Middle frontal gyrus (tissue), 1 donor: ENCODE data around the gene FGF22.
"Not testable (repeated sequence)": the region's sequence is repeated elsewhere in the genome, so short reads cannot be mapped to it uniquely, and the experiment has no call there.

Experiments
- DNase-seq: peaks from one replicate; pipeline ENCODE4 v3.0.0-alpha.2; 2015; ENCODE audit warnings: low spot score; ENCODE audit errors: extremely low spot score

Gene FGF22

DNA sequence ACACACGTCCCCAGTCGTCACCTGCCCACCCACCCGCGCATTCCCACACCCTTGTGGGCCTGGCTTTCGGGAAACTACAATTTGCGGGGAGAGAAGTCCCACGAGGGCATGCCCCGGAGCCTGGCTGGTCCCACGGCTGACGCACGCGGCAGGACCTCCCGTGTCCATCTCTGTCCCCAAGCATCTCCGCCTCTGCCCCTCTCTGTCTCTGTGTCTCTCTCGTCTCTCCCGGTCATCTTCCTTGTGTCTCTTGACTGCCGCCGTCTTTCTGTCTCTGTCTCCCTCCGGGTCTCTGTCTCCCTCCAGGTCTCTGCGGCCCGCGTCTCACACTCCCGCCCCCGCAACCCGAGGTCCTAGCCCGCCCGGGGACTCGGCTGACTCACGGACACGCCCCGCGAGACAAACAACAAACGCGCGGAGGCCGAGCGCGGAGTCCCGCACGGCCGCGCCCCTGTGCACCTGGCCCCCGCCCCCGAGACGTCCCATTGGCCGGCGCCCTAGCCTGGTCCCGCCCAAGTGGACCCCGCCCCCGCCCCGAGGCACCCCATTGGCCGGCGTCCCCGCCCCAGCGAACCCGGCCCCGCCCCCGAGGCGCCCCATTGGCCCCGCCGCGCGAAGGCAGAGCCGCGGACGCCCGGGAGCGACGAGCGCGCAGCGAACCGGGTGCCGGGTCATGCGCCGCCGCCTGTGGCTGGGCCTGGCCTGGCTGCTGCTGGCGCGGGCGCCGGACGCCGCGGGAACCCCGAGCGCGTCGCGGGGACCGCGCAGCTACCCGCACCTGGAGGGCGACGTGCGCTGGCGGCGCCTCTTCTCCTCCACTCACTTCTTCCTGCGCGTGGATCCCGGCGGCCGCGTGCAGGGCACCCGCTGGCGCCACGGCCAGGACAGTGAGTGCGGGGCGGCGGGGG lies at the start of gene FGF22:
Gene FGF22 (plus strand): TSS at position 627 of the 908 bp plus-strand sequence. CDS start 47 bp downstream, at position 674.
- peak; percentile 76 for DNase-seq

DNA sequence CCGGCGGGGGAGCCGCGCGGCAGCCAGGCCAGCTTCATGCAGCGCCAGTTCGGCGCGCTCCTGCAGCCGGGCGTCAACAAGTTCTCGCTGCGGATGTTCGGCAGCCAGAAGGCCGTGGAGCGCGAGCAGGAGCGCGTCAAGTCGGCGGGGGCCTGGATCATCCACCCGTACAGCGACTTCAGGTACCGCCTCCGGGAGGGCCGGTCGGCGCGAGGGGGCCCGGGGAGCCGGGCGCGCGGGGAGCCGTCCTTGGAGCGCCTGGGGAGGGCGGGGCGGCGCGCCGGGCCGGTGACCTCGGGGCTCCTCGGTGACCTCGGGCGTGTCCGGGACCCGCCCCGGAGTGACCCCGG lies 49.3 kb upstream of the FGF22 start:
- DNase-seq: no peak

DNA sequence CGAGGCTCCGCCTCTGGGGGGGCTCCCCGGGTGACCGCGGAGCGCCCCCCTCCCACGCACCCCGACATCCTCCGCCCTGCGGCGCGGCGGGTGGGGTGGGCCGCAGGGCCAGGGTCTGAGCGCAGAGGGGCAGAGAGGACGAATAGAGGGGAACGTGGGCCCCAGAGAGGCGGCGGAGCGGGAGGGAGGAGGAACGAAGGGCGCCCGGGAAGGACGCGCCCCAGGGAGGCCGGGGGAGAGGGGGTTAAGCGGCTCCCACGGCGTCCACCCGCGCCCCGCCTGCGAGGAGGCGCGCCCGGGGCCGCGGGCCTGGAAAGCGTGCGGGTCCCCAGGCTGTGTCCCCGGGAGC lies 49.0 kb upstream of the FGF22 start:
- no peak for DNase-seq

DNA sequence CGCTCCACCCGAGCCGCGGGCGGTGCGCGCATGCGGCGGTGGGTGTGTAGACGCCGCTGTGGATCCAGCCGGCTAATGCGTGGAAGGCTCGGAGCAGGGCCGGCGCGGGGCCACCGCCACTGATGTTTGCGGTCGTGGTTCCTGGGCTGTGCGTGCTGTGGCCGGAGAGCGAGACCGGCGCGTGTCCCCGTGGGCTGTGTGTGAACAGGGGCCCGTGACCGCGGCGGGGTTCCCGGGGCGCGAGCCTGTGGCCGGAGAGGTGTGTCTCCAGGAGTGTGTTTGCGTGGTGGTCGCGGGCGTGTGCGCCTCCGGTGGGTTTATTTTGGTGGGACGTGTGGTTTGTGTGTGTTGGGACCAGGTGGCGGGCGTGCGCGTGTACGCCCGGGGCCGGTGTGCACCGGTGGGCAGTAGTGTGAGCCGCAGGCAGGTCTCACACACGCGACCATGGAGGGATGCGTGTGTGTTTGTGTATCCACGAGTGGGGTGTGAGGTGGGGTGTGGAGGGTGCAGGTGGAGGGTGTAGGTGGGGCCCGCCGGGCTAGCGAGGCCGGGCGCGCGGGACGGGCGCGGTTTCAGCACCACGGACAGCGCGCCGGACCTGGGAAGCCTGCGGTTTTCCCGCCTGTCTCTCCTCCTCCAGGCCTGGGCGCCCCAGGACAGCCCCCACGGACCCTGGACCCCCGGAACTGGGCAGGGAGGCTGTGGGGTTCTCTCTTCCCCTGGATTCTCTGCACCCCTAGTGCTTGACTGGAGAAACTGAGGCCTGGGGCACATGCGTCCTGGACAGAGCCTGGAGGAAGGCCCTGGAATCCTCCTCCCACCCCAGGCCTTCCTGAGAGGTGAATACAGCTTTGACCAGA lies 48.4 kb upstream of the FGF22 start:
- no peak for DNase-seq

DNA sequence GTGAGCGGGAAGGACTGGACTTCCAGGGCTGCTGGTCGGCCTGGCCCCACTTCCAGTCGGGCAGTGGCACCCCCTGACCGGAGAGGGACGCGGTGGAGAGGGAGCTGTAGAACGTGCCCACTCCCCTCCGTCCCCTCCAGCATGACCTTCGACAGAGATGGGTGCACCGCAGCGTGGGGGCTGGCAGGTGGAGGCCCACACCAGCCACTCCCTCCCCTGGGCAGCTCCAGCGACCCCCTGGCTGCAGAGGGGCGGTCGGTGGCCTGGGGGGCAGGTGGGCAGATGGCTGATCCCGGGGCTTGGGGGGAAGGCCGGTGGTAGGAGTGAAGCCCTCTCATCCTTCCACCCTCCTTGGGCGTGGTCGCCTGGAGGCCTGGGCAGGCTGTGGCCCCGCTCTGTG lies 47.6 kb upstream of the FGF22 start:
- DNase-seq: no peak

DNA sequence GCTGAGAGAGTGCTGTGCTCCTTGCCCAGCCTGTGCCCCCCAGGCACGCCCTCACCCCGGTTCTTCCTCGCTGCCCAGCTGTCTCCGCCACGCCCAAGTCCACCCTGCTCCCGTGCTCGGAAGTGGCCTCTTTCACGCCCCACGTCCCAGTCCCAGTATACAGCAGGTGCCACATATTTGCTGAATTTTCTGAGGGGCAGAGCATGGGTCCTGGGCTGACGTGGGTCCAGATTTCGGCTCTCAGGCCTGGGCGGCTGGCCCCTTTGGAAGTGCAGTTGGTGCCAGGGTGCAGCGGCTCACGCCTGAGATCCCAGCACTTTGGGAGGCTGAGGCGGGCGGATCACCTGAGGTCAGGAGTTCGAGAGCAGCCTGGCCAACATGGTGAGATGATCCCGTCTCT lies 46.6 kb upstream of the FGF22 start:
- DNase-seq: no peak

DNA sequence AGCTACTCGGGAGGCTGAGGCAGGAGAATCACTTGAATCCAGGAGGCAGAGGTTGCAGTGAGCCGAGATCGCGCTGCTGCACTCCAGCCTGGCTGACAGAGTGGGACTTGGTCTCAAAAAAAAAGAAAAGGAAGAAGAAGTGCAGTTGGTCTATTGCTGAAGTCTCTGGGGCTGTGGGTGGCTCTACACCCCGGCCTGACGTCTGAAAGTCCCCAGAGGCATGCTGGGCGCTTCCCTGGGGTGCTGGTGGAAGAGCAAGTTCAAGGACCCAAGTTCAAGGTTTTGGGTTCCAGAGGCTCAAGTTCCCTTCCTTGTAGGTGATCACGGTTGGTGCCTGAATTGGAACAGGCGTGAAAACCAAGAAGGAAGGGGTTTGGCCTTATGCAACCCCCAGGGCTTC lies 46.2 kb upstream of the FGF22 start:
- no peak for DNase-seq

DNA sequence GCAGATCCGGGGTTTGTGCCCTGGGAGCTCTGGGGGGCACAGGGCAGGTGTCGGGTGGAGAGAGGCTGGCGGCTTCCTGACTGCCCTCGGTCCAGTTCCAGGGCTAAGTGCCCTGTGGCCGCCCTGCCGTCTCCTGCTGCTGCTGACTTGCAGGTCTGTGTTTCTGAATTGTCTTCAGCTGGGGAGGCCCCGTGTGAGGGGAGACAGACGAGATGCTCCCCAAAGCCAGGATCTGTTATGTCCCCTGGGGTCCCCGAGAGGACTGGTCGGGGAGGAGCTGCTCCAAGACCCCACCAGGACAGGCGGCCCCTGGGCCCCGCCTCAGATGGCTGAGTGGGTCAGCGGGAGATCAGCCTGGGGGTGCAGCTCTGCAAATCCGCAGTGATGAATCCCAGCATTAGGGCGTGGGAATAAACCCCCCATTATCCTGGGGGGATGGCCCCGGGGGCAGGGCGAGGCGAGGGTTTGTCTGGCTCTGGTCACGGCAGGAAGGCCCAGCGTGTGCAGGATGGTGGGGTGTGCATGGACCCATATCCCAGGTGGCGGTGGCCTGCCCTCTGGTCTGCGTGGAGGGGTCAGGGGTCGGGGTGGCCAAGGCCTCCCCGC lies 45.3 kb upstream of the FGF22 start:
- no peak for DNase-seq

DNA sequence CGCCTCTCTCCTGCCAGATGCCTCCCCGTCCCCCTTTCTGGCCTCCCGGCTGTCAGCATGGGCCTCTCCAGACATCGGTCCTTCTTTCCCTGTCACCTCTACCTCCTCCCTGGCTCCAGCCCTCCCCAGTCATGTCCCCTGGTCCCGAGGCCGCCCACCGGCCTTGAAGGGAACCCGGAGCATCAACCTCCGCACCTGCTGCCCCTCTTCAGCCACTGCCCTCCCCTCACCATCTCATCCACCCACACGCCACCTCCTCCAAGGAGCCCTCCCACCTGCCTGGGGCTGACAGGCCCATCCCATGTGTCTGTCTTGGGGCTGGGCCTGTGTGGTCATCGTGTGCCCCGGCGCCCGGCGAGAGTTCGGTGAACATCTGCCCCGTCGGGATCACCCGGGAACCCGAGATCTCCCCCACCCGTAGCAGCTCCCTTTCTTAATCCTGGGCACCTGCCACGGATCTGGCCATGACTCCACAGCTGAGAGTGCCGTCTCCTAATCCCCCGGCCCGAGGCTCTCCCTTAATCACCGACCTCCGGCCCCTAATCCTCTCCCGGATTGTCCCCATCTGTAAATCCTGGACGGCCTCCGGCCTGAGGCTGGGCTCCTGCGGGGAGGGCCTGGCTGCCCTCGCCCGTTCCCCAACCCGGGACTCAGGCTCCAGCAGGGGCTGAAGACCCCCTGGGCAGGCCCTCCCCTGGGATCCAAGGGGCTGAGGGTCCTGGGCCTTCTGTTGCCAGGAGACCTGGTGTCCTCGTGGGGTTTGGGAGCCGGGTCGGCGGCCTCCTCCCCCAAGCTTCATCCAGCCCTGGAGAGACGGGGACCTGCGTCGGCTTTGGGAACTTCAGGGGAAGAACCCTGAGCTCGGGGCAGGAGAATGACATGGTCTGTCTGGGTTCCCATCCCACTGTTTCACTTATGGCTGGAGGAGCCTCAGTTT lies 44.1 kb upstream of the FGF22 start:
- no peak for DNase-seq

DNA sequence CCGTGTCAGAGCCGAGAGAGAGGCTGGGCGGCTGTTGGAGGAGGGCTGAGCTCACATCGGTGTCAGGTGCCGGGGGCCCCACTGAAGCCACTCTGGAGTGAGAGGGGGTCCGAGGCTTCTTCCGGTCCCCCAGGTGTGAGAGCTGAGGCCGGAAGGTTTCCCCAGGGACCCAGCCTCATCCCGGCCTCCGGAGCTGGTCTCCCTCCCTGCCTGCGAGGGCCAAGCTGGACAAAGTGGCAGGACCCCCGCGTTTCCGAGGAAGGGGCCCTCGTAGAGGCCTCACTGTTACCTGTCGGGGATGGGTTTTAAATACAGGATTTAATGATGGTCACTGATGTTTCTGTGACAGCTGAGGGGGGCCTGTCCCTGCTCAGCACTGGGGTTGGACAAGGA lies 43.4 kb upstream of the FGF22 start:
- no peak for DNase-seq

DNA sequence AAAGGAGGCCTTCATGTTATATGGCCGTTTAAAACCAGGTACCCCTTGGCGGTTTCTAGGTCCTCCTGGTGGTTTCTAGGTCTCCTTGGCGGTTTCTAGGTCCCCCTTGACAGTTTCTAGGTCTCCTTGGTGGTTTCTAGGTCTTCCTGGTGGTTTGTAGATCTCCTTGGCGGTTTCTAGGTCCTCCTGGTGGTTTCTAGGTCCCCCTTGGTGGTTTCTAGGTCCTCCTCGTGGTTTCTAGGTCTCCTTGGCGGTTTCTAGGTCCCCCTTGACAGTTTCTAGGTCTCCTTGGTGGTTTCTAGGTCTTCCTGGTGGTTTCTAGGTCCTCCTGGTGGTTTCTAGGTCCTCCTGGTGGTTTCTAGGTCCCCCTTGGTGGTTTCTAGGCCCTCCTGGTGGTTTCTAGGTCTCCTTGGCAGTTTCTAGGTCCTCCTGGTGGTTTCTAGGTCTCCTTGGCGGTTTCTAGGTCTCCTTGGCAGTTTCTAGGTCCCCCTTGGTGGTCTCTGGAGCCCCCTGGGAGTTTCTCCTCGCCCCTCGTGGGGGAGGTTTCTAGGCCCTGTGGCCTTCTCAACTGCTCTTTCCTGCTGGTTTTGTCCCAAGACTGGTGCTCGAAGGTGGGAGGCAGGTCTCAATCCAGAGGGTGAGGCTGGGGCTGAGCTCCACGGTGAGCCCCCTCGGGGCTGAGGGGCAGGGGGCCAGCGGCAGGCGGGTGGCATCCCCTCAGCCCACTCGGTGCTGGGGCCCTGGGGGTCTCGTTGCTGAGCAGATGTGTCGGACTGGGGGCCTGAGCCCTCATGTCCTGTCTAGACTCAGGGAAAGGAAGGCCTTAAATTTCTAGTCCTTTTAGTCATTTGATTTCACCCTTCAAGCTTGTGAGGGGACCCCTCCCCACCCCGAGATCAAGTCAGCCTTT lies 42.0 kb upstream of the FGF22 start:
- no peak for DNase-seq

DNA sequence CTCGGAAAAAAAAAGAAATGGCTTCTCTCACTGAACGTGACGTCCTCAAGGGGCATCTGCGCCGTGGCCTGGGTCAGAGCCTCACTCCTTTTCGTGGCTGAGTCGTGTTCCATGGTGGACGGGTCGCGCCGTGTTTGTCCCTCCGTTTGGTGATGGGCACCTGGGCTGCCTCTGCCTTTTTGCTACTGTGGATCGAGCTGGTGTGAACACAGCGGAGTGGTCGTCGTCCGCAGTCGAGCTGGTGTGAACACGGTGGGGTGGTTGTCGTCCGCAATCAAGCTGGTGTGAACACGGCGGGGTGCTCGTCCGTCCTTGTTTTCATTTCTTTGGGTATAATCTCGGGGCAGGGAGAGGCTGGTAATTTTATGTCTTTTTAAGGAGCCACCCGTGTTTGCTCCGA lies 38.4 kb upstream of the FGF22 start:
- no peak for DNase-seq

DNA sequence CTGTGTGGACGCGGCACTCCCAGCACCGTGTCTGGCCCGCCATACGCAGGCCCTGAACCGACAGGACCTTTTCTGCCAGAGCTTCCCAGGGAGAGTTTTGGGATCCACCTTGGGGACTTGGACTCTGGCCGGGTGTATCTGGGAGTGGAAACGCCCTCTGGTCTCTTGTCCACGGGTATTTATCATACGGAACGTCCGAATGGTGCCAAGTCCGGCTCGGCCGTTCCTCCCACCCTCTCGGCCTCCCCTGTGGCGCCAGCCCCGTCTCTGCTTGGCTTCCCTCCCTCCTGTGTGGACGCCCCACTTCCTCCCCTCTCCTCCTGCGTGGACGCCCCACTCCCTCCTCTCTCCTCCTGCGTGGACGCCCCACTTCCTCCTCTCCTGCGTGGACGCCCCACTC lies 37.9 kb upstream of the FGF22 start:
- no peak for DNase-seq

DNA sequence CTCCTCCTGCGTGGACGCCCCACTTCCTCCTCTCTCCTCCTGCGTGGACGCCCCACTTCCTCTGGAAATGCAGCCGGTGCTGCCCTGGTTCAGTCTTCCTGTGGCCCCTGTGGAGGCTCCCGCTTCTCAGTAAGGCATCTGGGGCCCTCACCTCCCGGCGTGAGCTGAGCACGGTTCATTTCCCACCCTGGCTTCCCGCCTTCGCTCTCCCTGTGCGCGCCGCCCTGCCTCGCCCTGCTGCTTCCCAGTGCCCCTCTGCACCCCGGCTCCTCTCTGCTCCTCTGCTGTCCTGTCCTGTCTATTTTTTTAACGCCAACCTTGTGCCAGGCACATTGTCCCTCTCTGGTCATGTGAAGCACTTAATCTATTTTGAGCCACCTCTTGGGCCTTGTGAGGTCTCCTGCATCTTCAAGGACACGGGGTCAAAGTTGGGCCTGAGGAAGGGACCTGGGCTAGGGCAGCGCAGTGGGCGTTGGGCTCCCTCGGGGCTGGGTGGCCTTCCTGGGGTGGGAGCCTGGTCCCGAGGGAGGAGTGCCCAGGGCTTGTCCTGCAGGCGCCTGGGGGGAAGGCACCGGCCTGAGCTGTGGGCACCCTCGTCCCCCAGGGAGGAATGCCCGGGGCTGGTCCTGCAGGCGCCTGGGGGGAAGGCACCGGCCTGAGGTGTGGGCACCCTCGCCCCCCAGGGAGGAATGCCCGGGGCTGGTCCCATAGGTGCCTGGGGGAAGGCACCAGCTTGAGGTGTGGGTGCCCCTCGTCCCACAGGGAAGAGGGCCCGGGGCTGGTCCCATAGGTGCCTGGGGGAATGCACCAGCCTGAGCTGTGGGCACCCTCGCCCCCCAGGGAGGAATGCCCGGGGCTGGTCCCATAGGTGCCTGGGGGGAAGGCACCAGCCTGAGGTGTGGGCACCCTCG lies 37.0 kb upstream of the FGF22 start:
- no peak for DNase-seq

DNA sequence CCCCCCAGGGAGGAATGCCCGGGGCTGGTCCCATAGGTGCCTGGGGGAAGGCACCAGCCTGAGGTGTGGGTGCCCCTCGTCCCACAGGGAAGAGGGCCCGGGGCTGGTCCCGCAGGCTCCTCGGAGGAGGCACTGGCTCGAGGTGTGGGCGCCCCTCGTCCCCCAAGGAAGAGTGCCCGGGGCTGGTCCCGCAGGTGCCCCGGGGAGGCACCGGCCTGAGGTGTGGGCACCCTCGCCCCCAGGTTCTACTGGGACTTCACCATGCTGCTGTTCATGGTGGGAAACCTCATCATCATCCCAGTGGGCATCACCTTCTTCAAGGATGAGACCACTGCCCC lies 36.4 kb upstream of the FGF22 start:
- not testable (repeated sequence) for DNase-seq

DNA sequence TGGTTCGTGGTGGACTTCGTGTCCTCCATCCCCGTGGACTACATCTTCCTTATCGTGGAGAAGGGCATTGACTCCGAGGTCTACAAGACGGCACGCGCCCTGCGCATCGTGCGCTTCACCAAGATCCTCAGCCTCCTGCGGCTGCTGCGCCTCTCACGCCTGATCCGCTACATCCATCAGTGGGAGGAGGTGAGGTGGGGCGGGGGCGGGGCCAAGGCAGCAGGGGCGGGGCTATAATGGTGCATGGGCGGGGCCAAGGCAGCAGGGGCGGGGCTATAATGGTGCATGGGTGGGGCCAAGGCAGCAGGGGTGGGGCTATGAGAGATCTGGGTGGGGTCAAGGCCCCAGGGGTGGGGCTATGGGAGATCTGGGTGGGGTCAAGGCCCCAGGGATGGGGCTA lies 35.9 kb upstream of the FGF22 start:
- DNase-seq: not testable (repeated sequence)

DNA sequence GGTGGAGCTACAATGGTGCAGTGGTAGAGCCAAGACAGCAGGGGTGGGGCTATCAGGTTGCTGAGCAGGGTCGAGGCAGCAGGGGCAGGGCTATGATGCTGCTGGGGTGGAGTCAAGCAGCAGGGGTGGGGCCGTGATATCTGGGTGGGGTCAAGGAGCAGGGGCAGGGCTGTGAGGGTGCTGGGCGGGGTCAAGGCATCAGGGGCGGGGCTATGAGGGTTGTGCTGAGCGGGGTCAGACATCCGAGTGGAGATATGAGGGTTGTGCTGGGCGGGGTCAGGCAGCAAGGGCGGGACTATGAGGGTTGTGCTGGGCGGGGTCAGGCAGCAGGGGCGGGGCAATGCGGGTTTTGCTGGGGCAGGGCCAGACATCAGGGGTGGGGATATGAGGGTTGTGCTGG lies 35.3 kb upstream of the FGF22 start:
- no peak for DNase-seq

DNA sequence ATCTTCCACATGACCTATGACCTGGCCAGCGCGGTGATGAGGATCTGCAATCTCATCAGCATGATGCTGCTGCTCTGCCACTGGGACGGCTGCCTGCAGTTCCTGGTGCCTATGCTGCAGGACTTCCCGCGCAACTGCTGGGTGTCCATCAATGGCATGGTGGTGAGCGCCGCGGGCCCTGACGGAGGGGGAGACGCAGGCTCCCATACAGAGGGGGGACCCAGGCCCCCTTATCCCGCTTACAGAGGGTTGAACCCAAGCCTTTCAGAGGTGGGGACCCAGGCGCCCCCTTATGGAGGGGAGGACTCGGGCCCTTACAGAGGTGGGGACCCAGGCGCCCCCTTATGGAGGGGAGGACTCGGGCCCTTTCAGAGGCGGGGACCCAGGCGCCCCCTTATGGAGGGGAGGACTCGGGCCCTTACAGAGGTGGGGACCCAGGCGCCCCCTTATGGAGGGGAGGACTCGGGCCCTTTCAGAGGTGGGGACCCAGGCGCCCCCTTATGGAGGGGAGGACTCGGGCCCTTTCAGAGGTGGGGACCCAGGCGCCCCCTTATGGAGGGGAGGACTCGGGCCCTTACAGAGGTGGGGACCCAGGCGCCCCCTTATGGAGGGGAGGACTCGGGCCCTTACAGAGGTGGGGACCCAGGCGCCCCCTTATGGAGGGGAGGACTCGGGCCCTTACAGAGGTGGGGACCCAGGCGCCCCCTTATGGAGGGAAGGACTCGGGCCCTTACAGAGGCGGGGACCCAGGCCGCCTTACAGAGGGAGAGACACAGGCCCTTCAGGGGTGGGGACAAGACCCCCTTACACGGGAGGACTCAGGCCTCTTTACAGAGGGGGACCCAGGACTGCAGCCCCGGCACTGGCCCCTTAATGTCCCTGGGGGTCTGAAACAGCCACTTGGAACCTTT lies 34.4 kb upstream of the FGF22 start:
- DNase-seq: not testable (repeated sequence)
